ENCODE data around the gene COMMD10. TPM values are rescaled to one million over a fixed set of nuclear protein-coding genes. Genes with fewer than 3 reads are reported as not detected.

Gene COMMD10
- total and polyA plus RNA-seq, 2 of the 8 experiments (the other 6 are each of a cell fraction or from before 2014, with no cell fraction given), result 16.5 to 43.4 TPM

DNA sequence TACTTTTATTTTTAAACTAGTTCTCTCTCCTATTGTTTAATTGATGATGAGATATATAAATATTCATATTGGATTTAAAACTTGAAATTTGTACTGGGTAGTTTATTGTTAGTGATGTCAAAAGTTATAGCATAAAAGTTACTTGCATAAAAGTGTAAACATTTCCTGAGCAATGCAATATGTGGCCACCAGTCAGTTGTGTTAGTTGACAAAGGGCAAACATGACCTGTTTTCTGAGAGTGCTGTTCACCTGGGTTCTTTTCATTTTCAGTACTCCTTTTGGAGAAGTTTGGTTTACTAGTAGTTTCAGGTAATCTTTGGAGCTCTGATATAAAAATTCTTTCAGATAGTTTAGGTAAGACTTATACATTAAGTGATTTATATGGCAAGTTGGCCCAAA is 69.4 kb downstream of the COMMD10 start (continued):
- no peak for TF ChIP-seq SUZ12 (IDR thresholded peaks at IDR 0.05; ENCODE audit: low read length)
- TF ChIP-seq JUN (IDR thresholded peaks at IDR 0.05; ENCODE audit: low read depth, low read length), result no peak

DNA sequence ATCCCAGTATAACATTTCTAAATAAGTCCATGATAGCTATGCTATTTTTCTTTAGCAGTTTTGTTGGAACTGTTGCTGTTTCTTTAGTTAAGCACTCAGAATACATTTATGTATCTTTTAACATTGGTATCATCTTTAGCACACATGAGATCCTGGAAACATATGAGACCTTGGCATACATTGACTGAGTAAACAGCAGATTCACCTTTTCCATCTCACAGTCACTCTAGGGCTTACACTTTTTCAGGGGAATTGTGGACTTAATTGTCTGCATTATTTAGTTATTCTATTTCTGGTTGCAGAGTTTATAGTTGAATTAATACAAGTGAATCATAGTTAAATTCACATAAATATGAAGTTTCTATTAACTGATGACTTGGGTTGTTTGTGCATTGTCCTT is 70.1 kb downstream of the COMMD10 start:
- H3K36me3 ChIP-seq (ENCODE audit: control insufficient read depth in 2 of 4, insufficient read depth in 4 of 4, low read length in 3 of 4), result no peaks in the 10 kb centered on the region
- no peak overlapping the region for H2AK5ac ChIP-seq (ENCODE audit: low read depth, low read length)
- no peak overlapping the region for H2BK120ac ChIP-seq (replicated peaks; ENCODE audit: low read depth, low read length)
- H2AFZ ChIP-seq (ENCODE audit: low read length), result no peak overlapping the region
- no peaks in the 10 kb centered on the region for H3K23me2 ChIP-seq (ENCODE audit: low read depth, low read length)
- no peak overlapping the region for H4K8ac ChIP-seq (ENCODE audit: extremely low read depth, insufficient read depth, low read length)
- no peak for TF ChIP-seq RAD21 (IDR thresholded peaks at IDR 0.05 in 1 of 2, conservative IDR thresholded peaks at IDR 0.05 in 1 of 2; ENCODE audit: low read depth in 2 of 2, low read length in 2 of 2)
- no peak for TF ChIP-seq CTBP2 (IDR thresholded peaks at IDR 0.05; ENCODE audit: borderline replicate concordance, insufficient read depth, insufficient read length, low read length)
- TF ChIP-seq EP300 (IDR thresholded peaks at IDR 0.05; ENCODE audit: borderline replicate concordance in 1 of 2, low read depth in 2 of 2, low read length in 2 of 2), result no peak
- no peak for TF ChIP-seq JUN (IDR thresholded peaks at IDR 0.05; ENCODE audit: low read depth, low read length)
- TF ChIP-seq MAFK (IDR thresholded peaks at IDR 0.05; ENCODE audit: low read depth, low read length), result no peak
- TF ChIP-seq EZH2 (IDR thresholded peaks at IDR 0.05; ENCODE audit: low read depth, low read length, severe bottlenecking), result no peak
- no peak for TF ChIP-seq EGR1 (IDR thresholded peaks at IDR 0.05; ENCODE audit: borderline replicate concordance, low read depth, low read length)
- TF ChIP-seq, protein P1, sequence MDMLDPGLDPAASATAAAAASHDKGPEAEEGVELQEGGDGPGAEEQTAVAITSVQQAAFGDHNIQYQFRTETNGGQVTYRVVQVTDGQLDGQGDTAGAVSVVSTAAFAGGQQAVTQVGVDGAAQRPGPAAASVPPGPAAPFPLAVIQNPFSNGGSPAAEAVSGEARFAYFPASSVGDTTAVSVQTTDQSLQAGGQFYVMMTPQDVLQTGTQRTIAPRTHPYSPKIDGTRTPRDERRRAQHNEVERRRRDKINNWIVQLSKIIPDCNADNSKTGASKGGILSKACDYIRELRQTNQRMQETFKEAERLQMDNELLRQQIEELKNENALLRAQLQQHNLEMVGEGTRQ (IDR thresholded peaks at IDR 0.05; ENCODE audit: low read length), result no peak
- TF ChIP-seq TAF7 (optimal IDR thresholded peaks at IDR 0.05; ENCODE audit: borderline replicate concordance, low read depth, low read length), result no peak
- TF ChIP-seq TBP (IDR thresholded peaks at IDR 0.05; ENCODE audit: low read depth, low read length), result no peak
- no peak overlapping the region for H2BK15ac ChIP-seq (ENCODE audit: low read length)
- no peak overlapping the region for H2BK12ac ChIP-seq (ENCODE audit: low read depth, low read length)
- no peak overlapping the region for H3K4me3 ChIP-seq (ENCODE audit: extremely low read depth in 1 of 4, insufficient read depth in 2 of 4, low read depth in 3 of 4, low read length in 4 of 4)
- DNase-seq (ENCODE audit: low read depth in 1 of 2, low spot score in 2 of 2) (no peak), FAIRE-seq (no peak)
- H3K56ac ChIP-seq (replicated peaks; ENCODE audit: insufficient read length, low read depth, low read length), result no peak overlapping the region
- no peak overlapping the region for H3K14ac ChIP-seq (ENCODE audit: insufficient read length)
- POLR2A ChIA-PET (ENCODE audit: partially characterized antibody), result no interaction called here
- no peak overlapping the region for H2BK20ac ChIP-seq (ENCODE audit: low read length)
- no peaks in the 10 kb centered on the region for H3K79me2 ChIP-seq (ENCODE audit: control insufficient read depth in 1 of 2, insufficient read depth in 2 of 2, low read length in 2 of 2)
- no peak overlapping the region for H3K18ac ChIP-seq (ENCODE audit: extremely low read depth, low read length)
- H3K4me1 ChIP-seq (replicated peaks in 1 of 4; ENCODE audit: control insufficient read depth in 3 of 4, insufficient read depth in 4 of 4, low read length in 3 of 4), result no peaks in the 10 kb centered on the region
- no peak overlapping the region for H4K91ac ChIP-seq (replicated peaks; ENCODE audit: insufficient read length, low read length)
- no peak overlapping the region for H3K9ac ChIP-seq (replicated peaks in 1 of 4; ENCODE audit: extremely low read depth in 1 of 4, low read depth in 3 of 4, low read length in 3 of 4)
- H3K27ac ChIP-seq (ENCODE audit: low read depth, low read length), result no peak overlapping the region
- no peak overlapping the region for H3K4me2 ChIP-seq (ENCODE audit: insufficient read depth in 1 of 2, low read depth in 2 of 2, low read length in 2 of 2)
- no peaks in the 10 kb centered on the region for H4K20me1 ChIP-seq (replicated peaks in 1 of 2; ENCODE audit: control insufficient read depth in 1 of 2, insufficient read depth in 2 of 2, low read length in 2 of 2)
- CTCF ChIA-PET (ENCODE audit: partially characterized antibody), result no interaction called here
- H3K4ac ChIP-seq (replicated peaks; ENCODE audit: insufficient read length, low read depth, low read length), result no peak overlapping the region
- H3K9me3 ChIP-seq (ENCODE audit: insufficient read depth in 2 of 2, low read depth in 1 of 2, low read length in 1 of 2), result no peaks in the 10 kb centered on the region
- H3K27me3 ChIP-seq (replicated peaks in 1 of 4; ENCODE audit: control insufficient read depth in 3 of 4, extremely low read depth in 1 of 4, insufficient read depth in 3 of 4, low read length in 3 of 4), result no peaks in the 10 kb centered on the region
- H3K23ac ChIP-seq (ENCODE audit: insufficient read length), result no peak overlapping the region
- H4K5ac ChIP-seq (ENCODE audit: insufficient read length, low read depth, low read length), result no peak overlapping the region
- no peaks in the 10 kb centered on the region for H3K79me1 ChIP-seq (ENCODE audit: low read depth, low read length)
- H2BK5ac ChIP-seq (ENCODE audit: low read depth, low read length), result no peak overlapping the region

All from H1 (cell line).